Thyroid gland (tissue), 4 donors: Measurements from ENCODE around the gene CHORDC1. TPM values are rescaled to one million over a fixed set of nuclear protein-coding genes. Genes with fewer than 3 reads are reported as not detected.

Experiments used
- DNase-seq, 2 donors: peaks; one replicate each; pipeline ENCODE4 v3.0.0-alpha.2; 2019
- H3K27ac ChIP-seq, 3 donors: fragments of 200-600 bp; sonication (generic); 1 replicate in 2 of 3; 2 replicates in 1 of 3; pipeline ENCODE4 v1.5.1; 2016 to 2019; ENCODE audit warnings: mild to moderate bottlenecking in 1 of 3, moderate library complexity in 1 of 3
- H3K27me3 ChIP-seq: fragments of 200-600 bp; sonication (generic); one replicate; pipeline ENCODE4 v1.5.1; 2019
- H3K36me3 ChIP-seq, 2 donors: fragments of 200-600 bp; sonication (generic); one replicate each; pipeline ENCODE4 v1.5.1; 2016 to 2019
- H3K4me1 ChIP-seq, 2 donors: fragments of 200-600 bp; sonication (generic); one replicate each; pipeline ENCODE4 v1.5.1; 2017 to 2019
- H3K4me3 ChIP-seq, 3 donors: fragments of 200-600 bp; sonication (generic); replicated peaks in 1 of 3; 1 replicate in 2 of 3; 2 replicates in 1 of 3; pipeline ENCODE4 v1.5.1; 2016; ENCODE audit warnings: mild to moderate bottlenecking in 1 of 3
- H3K9me3 ChIP-seq: fragments of 200-600 bp; sonication (generic); one replicate; pipeline ENCODE4 v1.5.1; 2017
- POLR2A ChIP-seq, 2 donors: fragments of 450-650 bp; IDR thresholded peaks; one replicate each; pipeline ENCODE4 v1.6.1; 2017; ENCODE audit warnings: antibody characterized with exemption in 2 of 2, mild to moderate bottlenecking in 2 of 2, moderate library complexity in 1 of 2
- WGBS, 2 donors: methylation state at CpG; one replicate each; pipeline ENCODE4 v1.1.5; 2017; 5-methylcytosine and 5-hydroxymethylcytosine counted together
- intact Hi-C: fragments of 100-400 bp; cut with DNase I; formaldehyde crosslinking; loops from one replicate; pipeline ENCODE4 v1.15.1; 2023
- total RNA-seq, 4 donors: library from RNA; depleted of rRNA; stranded (reverse); fragments of >200 nt; gene quantifications; one replicate each; pipeline ENCODE4 v1.2.3, GENCODE V29; 2016
- TF ChIP-seq, protein P1 (sequence below), 6 experiments: fragments of 200-600 bp in 3 of 6; fragments of 450-650 bp in 3 of 6; sonication (generic) in 3 of 6; IDR thresholded peaks; one replicate each; pipeline ENCODE4 v1.5.1; 2016 to 2019; ENCODE audit warnings: antibody characterized with exemption in 6 of 6, mild to moderate bottlenecking in 2 of 6, inconsistent platforms in 1 of 6, moderate library complexity in 1 of 6

The CHORDC1 gene
- total RNA-seq, 4 donors from 2014 or later: 48.9 to 102 (median 72.6) TPM

DNA sequence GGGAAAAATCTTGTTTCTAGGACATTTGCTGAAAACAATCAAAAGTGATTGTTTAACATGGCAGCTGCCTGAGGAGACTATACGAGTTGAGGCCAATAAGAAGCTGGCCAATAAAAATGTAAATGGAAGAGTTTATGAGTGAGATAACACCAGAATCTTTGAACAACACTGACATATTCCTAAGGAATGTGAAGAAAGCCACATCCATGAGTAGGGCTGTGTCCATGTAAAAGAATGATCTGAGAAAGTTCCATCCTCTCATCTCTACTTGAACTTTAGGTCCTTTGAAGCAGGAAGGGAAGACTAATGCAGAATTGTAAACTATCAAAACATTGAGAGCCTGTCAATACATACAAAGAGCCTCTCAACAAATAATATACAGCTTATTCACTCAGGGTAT, 6.9 kb upstream of the CHORDC1 start:
- Histone ChIP-seq H3K4me1 (no peaks in the 10 kb centered on the region), H3K36me3 (no peaks in the 10 kb centered on the region), H3K27ac (no peak overlapping the region), H3K9me3 (no peaks in the 10 kb centered on the region), H3K27me3 (no peaks in the 10 kb centered on the region), H3K4me3 (no peak overlapping the region)
- DNase-seq: no peak
- 92 to 93% methylated on average over 1 of the region's 1 CpG for WGBS, 2 donors
- intact Hi-C loops: no loop called here
- no peak for TF ChIP-seq POLR2A (IDR thresholded peaks at IDR 0.05)
- TF ChIP-seq, protein P1, sequence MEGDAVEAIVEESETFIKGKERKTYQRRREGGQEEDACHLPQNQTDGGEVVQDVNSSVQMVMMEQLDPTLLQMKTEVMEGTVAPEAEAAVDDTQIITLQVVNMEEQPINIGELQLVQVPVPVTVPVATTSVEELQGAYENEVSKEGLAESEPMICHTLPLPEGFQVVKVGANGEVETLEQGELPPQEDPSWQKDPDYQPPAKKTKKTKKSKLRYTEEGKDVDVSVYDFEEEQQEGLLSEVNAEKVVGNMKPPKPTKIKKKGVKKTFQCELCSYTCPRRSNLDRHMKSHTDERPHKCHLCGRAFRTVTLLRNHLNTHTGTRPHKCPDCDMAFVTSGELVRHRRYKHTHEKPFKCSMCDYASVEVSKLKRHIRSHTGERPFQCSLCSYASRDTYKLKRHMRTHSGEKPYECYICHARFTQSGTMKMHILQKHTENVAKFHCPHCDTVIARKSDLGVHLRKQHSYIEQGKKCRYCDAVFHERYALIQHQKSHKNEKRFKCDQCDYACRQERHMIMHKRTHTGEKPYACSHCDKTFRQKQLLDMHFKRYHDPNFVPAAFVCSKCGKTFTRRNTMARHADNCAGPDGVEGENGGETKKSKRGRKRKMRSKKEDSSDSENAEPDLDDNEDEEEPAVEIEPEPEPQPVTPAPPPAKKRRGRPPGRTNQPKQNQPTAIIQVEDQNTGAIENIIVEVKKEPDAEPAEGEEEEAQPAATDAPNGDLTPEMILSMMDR (IDR thresholded peaks at IDR 0.05): no peak

DNA sequence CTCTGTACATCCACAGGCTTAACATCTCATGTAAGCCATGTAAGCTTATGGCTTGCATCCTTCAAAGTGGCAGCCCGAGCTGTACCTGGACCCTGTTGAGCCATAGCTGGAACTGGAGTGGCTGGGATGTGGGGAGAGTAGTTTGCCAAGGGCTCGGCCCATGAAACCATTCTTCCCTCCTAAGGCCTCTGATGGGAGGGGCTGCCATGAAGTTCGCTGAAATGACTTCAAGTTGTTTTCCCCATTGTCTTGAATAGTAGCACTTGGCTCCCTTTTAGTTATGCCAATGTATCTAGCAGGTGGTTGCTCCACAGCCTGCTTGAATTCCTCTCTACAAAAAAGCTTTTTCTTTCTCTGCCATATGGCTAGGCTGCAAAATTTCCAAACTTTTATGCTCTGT, 5.2 kb upstream of the CHORDC1 start:
- Histone ChIP-seq H3K9me3 (no peaks in the 10 kb centered on the region), H3K36me3 (no peaks in the 10 kb centered on the region), H3K4me1 (no peaks in the 10 kb centered on the region), H3K27me3 (no peaks in the 10 kb centered on the region), H3K4me3 (no peak overlapping the region), H3K27ac (no peak overlapping the region)
- intact Hi-C loops: no loop called here
- WGBS, 2 donors: 83 to 96% methylated on average over 3 of the region's 3 CpGs
- TF ChIP-seq, protein P1 (IDR thresholded peaks at IDR 0.05): no peak
- TF ChIP-seq POLR2A (IDR thresholded peaks at IDR 0.05): no peak
- DNase-seq: no peak

DNA sequence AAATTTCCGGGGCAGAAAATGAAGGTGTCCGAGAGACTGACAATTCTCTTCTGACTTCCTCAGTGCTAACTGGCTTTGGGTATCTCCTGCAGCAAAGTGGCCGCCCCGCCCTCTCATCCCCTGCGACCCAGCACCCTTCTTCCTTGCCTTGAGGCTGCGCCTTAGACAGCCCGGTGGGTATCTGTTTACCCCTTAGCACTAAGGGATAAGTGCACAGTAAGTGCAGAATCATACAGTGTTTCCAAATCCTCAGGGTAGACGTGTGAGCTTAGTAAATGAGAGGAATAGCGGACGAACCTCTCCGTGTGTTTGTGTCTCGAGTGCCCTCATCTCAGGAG, 368 bp upstream of the CHORDC1 start:
- H3K4me1 ChIP-seq: peaks cover 27 to 28% of the 10 kb centered on the region in 2 donors
- H3K27ac ChIP-seq: peak overlapping the region; percentile 20 to 98 (median 90)
- no peaks in the 10 kb centered on the region for H3K9me3 ChIP-seq
- intact Hi-C loops: no loop called here
- H3K27me3 ChIP-seq: no peaks in the 10 kb centered on the region
- TF ChIP-seq, protein P1 (IDR thresholded peaks at IDR 0.05): no peak
- TF ChIP-seq POLR2A (IDR thresholded peaks at IDR 0.05): no peak
- no peak for DNase-seq
- no peaks in the 10 kb centered on the region for H3K36me3 ChIP-seq
- H3K4me3 ChIP-seq: peak overlapping the region; percentile 11 to 65 (median 33)
- WGBS, 2 donors: 0% methylated on average over 12 of the region's 12 CpGs

DNA sequence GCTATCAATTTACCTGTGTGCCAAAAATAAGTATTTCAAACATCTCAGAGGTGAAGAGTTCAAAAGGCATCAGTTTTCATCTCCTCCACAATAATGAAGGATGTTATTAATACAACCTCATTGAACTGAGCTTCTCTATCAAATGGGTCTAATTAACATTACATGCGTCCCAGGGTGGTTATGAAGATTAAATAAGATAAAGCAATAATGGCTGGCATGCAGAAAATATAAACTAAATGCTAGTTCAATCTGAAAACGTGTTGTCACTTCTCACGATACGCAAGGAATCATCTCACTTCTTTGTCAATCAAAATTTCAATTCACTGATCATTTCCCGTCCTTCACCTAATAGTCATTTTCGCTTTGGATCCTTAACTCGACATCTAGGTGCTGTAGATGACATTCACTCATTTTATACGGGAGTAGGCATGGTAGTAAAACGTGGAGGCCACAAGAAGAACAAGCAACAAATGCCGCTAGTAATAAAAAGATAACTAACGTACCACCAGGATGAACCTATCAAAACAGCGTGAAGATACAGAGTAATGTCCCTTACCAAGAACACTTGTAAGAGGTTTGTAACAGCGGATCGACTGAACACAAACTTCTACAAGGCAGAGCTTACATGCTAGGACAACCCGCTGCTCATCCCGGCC, 918 bp downstream of the CHORDC1 start:
- peaks cover 27 to 28% of the 10 kb centered on the region in 2 donors for H3K4me1 ChIP-seq
- no peaks in the 10 kb centered on the region for H3K36me3 ChIP-seq
- intact Hi-C loops: no loop called here
- TF ChIP-seq, protein P1 (IDR thresholded peaks at IDR 0.05): no peak
- no peak for TF ChIP-seq POLR2A (IDR thresholded peaks at IDR 0.05)
- DNase-seq: no peak
- no peaks in the 10 kb centered on the region for H3K9me3 ChIP-seq
- WGBS, 2 donors: 11 to 15% methylated on average over 16 of the region's 16 CpGs
- peak overlapping the region in 2 of 3 donors; percentile 90 to 98 for H3K27ac ChIP-seq
- H3K27me3 ChIP-seq: no peaks in the 10 kb centered on the region
- H3K4me3 ChIP-seq: peak overlapping the region; percentile 33 to 65 (median 51)

DNA sequence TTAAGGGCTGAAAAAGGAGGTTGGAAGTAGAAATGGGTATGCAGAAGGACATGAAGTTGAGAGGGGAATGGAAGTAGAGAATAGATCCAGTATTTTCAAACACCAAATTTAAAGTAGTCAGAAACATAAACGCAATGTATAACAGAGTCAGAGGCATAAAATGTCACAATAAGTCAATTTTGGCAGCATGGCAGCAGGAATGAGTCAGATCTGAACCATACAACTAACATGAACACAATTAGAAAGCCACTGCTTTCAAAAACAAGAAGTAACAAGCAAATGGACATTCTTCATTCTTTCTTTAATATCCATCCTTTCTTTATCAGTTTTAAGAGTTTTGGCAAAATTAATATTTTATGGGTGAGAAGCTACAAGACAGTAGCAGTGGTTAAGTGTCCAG, 2.5 kb downstream of the CHORDC1 start:
- Histone ChIP-seq H3K36me3 (no peaks in the 10 kb centered on the region), H3K4me1 (peaks cover 27 to 28% of the 10 kb centered on the region in 2 donors), H3K27ac (no peak overlapping the region), H3K9me3 (no peaks in the 10 kb centered on the region), H3K27me3 (no peaks in the 10 kb centered on the region), H3K4me3 (no peak overlapping the region)
- no peak for DNase-seq
- intact Hi-C loops: no loop called here
- no peak for TF ChIP-seq POLR2A (IDR thresholded peaks at IDR 0.05)
- TF ChIP-seq, protein P1 (IDR thresholded peaks at IDR 0.05): no peak
- 85 to 86% methylated on average over 1 of the region's 1 CpG for WGBS, 2 donors
